WTC11 (cell line): ENCODE measurements around the gene IER2.

ENCODE experiments used
- CTCF ChIP-seq: fragments of 200-600 bp; IDR thresholded peaks from 2 replicates; pipeline ENCODE4 v1.8.0; 2022; ENCODE audit warnings: antibody characterized with exemption
- USF2 ChIP-seq: sonication (generic); formaldehyde crosslinking; IDR thresholded peaks from 2 replicates; pipeline ENCODE4 v1.8.1; 2023; ENCODE audit warnings: mild to moderate bottlenecking, missing genetic modification reagents, moderate library complexity

GRCh38 chr19:13117772-13118423 is 32.3 kb upstream of the IER2 start, which contains the start of gene NACC1:
- TF ChIP-seq USF2 (CRISPR knock-in tag) (peak; percentile 58; the same call in 1 of the 2 replicates), CTCF (no peak)
